Endothelial cell (in vitro differentiated cells): ENCODE results near the gene AGK. TPM values are rescaled to one million over a fixed set of nuclear protein-coding genes. Genes with fewer than 3 reads are reported as not detected.

Source experiments
- DNase-seq: peaks from one replicate; pipeline ENCODE4 v3.0.0; 2021; ENCODE audit warnings: low spot score
- H3K27ac Mint-ChIP-seq: one replicate; pipeline ENCODE4 v1.8.0; 2021; ENCODE audit warnings: mixed read lengths, inconsistent platforms; ENCODE audit not compliant: unreplicated experiment
- H3K27me3 Mint-ChIP-seq: one replicate; pipeline ENCODE4 v1.8.0; 2021; ENCODE audit warnings: mild to moderate bottlenecking, moderate library complexity, mixed read lengths, inconsistent platforms; ENCODE audit not compliant: unreplicated experiment
- H3K36me3 Mint-ChIP-seq: one replicate; pipeline ENCODE4 v1.8.0; 2021; ENCODE audit warnings: mild to moderate bottlenecking, low read depth, mixed read lengths, inconsistent platforms; ENCODE audit not compliant: unreplicated experiment
- H3K4me1 Mint-ChIP-seq: one replicate; pipeline ENCODE4 v1.8.0; 2021; ENCODE audit warnings: mild to moderate bottlenecking, mixed read lengths, inconsistent platforms; ENCODE audit not compliant: unreplicated experiment
- H3K4me3 Mint-ChIP-seq: one replicate; pipeline ENCODE4 v1.8.0; 2021; ENCODE audit warnings: mild to moderate bottlenecking, mixed read lengths, inconsistent platforms; ENCODE audit not compliant: unreplicated experiment
- H3K9me3 Mint-ChIP-seq: one replicate; pipeline ENCODE4 v1.8.0; 2021; ENCODE audit warnings: mixed read lengths, inconsistent platforms; ENCODE audit not compliant: unreplicated experiment
- CTCF ChIP-seq: fragments of 200-600 bp; sonication (generic); IDR thresholded peaks from one replicate; pipeline ENCODE4 v1.5.0; 2021; ENCODE audit warnings: antibody characterized with exemption; ENCODE audit not compliant: unreplicated experiment
- total RNA-seq: library from RNA; stranded (reverse); fragmentation: NEBNext Ultra II Directional; extraction: Animal tissue kit (Norgen Biotek cat#: 25700); gene quantifications from one replicate; pipeline ENCODE4 v1.2.1, GENCODE V29; 2021; ENCODE audit not compliant: unreplicated experiment

AGK gene
- total RNA-seq, 1 donor from 2014 or later: 32.0 TPM

DNA sequence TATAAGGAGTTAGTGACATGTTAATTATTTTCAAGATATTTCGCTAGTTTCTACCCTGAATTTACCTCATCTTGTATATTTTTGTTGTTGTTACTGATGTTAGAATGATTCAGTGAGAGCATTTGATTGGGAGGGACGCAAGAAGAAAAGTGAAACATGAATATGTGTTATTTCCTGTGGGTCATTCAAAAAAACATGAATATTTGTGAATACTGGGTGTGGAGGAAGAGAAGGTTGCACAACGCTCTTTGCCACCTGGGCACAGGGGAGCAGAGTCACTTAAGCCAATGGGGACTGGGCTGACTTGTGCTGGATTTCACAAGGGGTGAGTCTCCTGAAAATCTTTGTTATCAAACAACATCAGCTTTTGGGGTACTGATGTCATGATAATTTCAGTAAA lies 39.5 kb downstream of the AGK start:
- Mint-ChIP-seq H3K36me3 (peaks cover 10% of the 10 kb centered on the region), H3K4me1 (no peaks in the 10 kb centered on the region), H3K9me3 (no peaks in the 10 kb centered on the region), H3K27ac (no peak overlapping the region), H3K27me3 (no peaks in the 10 kb centered on the region), H3K4me3 (no peak overlapping the region)
- no peak for DNase-seq
- no peak for TF ChIP-seq CTCF

DNA sequence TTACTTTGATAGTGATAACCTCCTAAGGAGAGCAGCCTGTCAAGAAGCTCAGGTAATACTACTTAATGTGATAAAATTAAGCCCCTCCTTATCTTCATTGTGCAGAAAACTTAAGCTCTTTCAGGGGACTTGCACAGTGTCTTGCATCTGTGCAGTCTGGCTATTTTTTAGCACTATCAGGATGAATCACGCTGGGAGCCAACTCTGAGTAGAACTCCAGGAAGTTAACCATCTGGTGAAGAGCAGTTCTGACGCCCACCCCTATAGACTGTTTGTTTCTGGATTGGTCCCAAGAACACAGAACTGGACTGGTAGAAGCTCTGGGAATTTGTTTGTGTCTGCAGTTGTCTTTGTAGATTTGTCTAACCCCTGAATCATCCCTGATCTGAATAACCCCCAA lies 41.9 kb downstream of the AGK start:
- DNase-seq: no peak
- no peak for TF ChIP-seq CTCF
- H3K27ac Mint-ChIP-seq: no peak overlapping the region

GRCh38 chr7:141597966-141598365 lies 46.8 kb downstream of the AGK start:
- Mint-ChIP-seq H3K4me1 (no peaks in the 10 kb centered on the region), H3K9me3 (no peaks in the 10 kb centered on the region), H3K27me3 (no peaks in the 10 kb centered on the region), H3K36me3 (peaks cover 8% of the 10 kb centered on the region), H3K4me3 (no peak overlapping the region), H3K27ac (no peak overlapping the region)
- no peak for TF ChIP-seq CTCF
- DNase-seq: no peak

More for the DNA sequence above, 41.9 kb downstream of the AGK start:
- H3K27me3 Mint-ChIP-seq: no peaks in the 10 kb centered on the region
- peaks cover 12% of the 10 kb centered on the region for H3K36me3 Mint-ChIP-seq
- H3K4me3 Mint-ChIP-seq: no peak overlapping the region
- no peaks in the 10 kb centered on the region for H3K9me3 Mint-ChIP-seq
- no peaks in the 10 kb centered on the region for H3K4me1 Mint-ChIP-seq

DNA sequence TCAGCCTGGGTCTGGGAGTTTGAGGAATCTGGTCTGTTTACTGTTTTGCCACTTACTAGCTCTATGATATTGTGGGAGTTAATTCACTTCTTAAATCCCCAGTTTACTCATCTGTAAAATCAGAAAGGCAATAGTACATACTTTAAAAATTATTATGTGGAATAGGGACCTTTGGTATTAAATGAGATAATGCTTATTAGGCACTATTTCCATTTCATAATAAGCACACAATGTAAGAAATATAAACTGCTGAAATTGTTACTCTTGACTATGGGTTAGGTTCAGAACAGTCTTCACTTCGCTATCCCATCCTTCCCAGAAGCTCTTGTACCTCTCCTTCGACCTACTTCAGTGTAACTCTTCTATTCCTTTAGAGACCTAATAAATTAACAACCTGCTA lies 47.2 kb downstream of the AGK start:
- Mint-ChIP-seq H3K36me3 (peaks cover 8% of the 10 kb centered on the region), H3K4me3 (no peak overlapping the region), H3K4me1 (no peaks in the 10 kb centered on the region), H3K27ac (no peak overlapping the region), H3K27me3 (no peaks in the 10 kb centered on the region), H3K9me3 (no peaks in the 10 kb centered on the region)
- no peak for DNase-seq
- no peak for TF ChIP-seq CTCF

GRCh38 chr7:141600168-141601006 lies 49.2 kb downstream of the AGK start:
- Mint-ChIP-seq H3K27me3 (no peaks in the 10 kb centered on the region), H3K9me3 (no peaks in the 10 kb centered on the region), H3K4me3 (no peak overlapping the region), H3K4me1 (no peaks in the 10 kb centered on the region), H3K27ac (no peak overlapping the region), H3K36me3 (peaks cover 3% of the 10 kb centered on the region)
- no peak for TF ChIP-seq CTCF
- no peak for DNase-seq
